ENCODE results near the gene PKLR.
"Not testable (repeated sequence)": the region's sequence is repeated elsewhere in the genome, so short reads cannot be mapped to it uniquely, and the experiment has no call there.

The PKLR gene

DNA sequence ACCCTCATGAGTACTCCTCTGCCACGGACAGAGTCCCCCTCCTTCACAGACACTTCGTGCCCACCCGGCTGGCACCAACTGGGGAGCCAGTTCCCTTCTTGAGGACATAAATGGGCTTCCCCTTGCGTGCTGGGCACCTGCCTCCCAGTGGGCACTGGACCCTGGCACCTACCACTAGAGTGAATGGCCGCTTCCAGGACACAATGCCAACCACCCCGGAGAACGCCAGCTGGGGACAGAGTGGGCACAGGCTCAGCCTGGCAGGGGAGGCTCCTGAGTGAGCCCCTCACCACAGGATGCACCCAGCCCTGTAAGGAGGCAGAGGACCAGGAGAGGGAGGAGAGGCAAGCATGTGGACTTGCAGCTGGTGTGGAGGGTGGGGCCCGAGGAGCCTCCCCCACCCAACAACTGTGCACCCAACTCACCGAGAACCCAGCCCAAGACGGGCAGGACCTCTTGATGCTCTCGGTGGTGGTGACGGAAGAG is 47.0 kb downstream of the PKLR start:
- no peak for DNase-seq

DNA sequence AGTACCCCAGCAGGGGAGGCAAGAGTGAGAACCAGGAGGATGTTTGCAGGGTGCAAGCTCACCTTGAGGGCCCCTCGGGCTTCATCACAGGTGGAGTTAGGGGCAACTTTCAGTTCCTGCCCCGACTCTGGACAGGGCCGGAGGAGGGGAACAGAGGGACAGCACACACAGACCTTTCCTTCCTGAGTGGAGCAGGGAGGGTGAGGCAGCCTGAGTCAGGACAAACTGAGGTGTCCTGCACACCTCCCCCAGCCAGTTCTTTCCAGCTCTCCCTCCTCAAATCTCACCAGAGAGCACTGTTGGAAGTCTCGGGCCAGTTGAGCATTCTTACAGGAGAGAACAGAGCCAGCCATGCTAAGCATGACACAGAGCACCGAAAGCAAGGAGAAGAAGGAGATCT is 47.4 kb downstream of the PKLR start:
- no peak for DNase-seq

DNA sequence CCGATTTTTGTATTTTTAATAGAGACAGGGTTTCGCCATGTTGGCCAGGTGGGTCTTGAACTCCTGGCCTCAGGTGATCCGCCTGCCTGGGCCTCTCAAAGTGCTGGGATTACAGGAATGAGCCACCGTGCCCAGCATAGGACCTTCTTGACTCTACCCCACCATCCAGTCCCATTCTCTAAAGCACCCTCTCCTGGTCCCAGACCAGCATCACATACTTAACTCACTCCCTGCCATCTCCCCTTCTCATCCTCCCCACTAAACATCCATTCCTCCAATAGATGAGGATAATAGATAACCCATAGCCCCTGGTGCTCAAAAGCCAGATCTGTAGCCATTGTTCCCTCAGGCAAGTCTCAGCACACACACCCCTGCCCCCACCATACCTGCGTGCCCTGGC is 48.0 kb downstream of the PKLR start:
- DNase-seq, result no peak

DNA sequence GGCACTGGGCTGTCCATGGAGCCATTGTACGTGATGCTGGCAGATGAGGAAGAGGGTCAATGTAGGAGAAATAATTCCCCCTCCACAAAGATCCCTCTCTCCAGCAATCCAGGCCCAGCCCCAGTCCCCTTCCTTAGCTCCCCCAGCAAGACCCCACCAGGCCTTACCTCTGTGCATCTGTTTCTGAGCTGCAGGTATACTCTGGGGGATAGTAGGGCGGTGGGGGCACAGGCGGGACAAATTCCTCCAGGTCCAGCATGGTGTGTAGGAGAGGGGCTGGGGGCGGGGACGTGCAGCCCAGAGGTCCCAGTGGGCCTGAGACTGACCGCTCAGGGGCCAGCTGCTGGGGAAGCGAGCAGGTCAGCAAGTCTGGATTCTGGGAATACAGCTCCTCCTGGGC is 49.7 kb downstream of the PKLR start:
- no peak for DNase-seq

DNA sequence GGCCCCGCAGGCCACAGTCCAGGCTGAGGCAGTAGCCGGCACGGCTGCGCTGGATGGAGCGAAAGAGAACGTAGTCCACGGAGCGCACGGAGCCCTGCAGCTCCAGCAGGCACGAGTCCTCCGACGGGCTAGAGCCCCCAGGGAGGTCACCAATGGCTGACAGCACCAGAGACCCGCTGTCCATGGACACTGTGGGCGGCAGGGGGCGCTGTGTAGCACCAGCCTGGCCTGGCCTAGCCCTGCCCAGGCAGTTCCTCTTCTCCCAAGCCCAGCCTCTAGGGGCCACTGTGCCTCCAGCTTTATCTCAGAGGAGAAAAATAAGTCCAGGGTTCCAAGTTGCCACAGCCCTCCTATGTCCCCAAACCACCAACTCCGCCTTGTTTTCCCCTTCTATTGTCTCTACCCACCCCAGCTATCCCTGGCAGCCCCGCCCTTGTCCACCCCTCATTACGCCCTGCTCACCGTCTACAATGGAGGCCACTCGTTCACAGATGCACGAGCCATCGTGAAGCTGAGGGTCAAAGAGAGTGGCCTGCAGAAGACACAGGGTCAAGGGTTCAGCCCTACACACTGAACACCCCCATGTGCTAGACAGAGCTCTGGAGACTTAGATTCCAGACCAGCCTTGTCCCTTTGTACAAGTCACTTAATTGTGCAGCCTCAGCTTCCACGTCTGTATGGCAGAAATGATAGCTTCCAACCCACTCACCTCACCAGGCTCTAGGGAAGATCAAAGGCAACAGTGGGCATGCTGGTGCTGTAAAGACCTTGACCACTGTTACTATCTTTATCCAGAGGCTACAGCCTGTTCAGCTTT is 50.4 kb downstream of the PKLR start:
- DNase-seq, result peak; percentile 93

DNA sequence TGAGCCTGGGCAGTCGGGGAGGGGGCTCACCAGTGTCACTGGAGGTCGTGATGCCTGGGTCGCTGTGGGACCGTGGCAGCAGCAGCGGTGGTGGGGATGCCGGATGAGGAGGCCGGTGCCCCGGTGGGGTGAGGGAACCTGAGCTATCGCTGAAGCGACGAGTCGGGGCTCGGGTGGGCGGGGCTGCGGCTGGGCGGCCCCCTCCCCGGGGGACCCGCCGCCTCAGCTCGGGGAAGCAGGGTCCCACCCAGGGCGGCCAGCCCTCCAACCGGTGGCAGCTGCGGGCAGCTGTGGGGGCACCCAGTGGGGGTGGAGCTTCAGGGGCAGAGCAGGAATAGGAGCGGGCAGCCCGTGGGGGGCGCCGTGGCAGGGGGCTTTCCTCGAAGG is 51.0 kb downstream of the PKLR start:
- DNase-seq, result peak; percentile 20

DNA sequence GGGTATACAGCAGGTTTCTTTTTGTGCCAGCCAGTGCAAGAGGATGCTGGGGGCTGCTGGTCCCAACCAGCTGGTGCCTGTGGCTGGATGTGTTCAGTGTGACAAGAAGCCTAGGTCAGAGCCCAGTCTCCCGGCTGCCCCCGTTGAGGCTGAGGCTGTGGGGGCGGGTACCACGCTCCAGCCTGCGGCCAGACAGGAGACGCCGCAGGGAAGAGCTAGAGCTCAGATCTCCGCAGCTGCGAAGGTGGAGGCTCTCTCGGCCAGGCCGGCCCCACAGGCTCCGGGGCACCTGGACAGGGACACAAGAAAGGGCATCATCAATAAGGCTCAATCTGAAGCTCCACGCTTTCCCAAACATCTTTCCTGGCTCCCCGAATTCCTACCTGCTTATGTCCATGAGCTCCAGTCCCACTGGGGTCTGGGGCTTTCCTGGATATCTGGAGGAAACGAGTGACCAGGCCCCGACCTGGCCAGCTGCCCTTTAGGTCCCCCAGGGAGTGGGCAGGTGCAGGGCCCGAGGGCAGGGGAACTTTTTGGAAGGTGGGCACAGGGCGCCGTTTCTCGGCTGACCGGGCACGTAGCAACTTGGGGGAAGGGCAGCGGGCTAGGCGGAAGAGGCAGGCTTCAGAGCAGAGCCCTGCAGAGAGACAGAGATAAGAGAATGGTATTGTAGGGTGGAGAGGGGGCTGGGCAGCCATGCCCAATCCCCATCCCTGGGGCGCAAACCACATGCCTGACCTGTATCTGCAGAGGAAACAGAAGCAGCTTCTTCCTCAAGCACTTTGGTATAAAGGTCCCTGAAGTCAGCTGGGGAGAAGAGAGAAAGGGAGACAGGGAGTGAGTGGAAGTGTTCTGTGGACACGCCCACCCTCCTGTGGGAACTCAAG is 53.3 kb downstream of the PKLR start:
- DNase-seq, result no peak

DNA sequence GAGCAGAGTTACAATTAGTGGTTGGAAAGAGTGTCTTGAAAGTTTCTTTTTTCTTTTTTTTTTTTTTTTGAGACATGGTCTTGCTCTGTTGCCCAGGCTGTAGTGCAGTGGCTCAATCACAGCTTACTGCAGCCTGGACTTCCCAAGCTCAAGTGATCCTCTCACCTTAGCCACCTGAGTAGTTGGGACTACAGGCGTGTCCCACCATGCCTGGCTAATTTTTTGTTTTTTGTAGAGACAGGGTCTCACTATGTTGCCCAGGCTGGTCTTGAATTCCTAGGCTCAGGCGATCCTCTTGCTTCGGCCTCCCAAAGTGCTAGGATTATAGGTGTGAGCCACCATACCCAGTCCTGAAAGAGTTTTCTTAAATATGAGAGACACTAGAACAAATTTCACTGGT is 54.4 kb downstream of the PKLR start:
- not testable (repeated sequence) for DNase-seq

DNA sequence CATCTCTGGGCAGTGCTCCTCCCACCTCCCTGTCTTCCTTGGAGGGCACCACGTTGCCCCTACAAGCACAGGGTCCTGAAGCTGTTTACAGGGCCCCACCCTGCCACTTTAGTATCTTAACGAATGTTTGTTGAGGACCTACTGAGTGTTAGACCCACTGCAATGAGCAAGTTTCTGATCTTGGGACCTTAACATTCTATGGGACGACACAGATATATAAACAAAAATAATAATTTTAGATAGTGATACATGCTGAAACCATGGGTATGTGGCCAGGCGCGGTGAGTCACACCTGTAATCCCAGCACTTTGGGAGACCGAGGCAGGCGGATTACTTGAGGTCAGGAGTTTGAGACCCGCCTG is 56.1 kb downstream of the PKLR start:
- DNase-seq, result no peak

DNA sequence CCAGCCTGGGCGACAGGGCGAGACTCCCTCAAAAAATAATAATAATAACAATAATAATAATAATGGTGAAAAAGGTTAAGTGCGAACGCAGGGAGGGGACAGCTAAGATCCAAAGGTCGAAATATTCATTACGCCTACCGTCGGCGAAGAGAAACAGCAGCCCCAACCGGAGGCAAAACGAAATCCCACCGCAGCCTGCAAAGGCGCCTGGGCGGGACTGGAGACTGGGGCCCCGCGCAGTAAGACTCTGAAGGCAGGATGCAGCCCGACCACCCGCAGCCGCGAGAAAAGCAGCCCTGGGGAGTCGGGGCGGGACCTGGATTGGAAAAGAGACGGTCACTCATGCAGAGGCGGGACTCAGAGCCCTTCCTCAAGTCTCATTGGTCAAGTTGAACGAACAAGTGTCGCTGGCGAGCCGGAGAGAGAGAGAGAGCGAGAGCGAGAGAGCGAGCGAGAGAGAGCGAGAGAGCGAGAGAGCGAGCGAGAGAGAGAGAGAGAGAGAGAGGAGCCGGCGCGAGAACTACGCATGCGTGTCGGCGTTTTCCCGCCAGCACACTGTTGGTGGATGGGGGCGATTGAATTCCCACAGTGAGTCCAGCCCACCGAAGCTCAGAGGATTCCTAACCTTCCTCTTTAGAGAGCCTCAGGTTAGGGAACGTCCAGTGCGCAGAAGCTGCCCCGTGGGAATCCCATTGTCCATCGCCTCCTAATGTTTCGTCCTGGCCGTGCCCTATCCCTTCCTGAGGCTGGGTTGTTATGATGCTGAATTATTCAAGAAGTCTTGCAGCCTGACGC is 56.7 kb downstream of the PKLR start:
- DNase-seq, result peak; percentile 97

DNA sequence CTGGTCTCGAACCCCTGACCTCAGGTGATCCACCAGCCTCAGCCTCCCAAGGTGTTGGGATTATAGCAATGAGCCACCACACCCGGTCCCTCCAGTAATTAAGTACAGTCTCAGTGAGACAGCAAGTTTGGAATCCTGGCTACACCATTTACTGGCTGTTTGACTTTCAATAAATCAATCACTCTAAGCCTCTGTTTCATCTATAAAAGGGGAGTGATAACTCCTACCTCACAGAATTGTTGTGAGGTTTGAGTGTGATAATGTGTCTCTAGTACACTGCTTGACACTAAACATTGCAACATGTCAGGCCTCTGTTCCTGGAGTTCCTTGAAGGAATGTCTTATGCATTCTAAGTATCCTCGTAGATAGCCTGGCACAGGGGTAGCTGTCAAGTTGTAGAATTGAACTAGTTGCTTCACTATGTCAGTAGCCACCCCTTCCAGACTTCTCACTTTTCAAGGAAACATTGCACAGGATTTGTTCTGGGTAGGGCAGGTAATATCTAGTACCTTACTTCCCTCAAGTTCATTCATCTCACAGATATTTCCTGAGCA is 58.4 kb downstream of the PKLR start:
- no peak for DNase-seq

DNA sequence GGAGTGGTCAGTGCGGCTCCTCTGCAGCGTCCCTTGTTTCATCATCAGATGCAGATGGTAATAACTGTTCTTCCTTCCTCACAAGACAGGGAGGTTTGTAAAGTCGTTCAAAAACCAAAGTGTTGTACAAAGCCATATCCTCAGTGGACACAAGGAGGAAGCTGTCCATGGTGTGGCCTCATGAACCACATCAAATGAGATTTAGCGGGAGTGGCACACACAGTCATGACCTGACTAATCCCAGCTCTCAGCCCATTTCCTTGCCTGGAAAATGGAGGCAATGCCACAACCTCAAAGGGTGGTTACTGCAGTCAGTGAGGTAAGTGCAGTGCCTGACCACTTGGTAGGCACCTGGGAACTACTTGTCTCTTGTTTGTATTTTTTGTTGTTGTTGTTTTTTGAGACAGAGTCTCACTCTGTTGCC is 59.4 kb downstream of the PKLR start:
- peak; percentile 54 for DNase-seq

DNA sequence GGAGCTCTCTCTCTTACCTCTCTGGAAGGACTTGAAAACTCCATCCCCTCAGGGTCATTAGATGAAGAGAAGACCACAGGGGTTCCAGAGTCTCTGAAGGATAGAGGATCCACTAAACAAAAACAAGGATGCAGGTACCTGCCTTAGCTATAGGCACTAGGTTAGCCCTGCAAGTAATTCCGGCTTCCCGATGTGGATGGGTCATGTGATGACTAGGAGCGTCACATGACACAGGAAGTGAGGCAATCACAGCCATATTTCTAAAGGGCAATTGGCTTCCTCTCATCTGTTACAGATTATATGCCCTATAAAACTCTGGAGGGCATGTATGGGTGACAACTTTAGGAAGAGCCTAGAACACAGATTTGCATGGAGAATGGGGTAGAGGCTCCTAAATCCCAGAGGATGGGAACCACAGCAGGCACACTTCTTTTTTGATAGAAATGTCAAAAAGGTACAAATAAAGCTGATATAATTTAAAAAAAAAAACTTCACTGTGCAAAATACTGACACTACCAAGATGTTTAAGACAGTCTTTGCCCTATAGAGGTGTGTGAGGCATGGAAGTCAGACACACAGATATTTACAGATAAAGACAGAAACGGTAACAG is 60.1 kb downstream of the PKLR start:
- peak; percentile 71 for DNase-seq
